GM12891 (cell line): ENCODE measurements around the gene CNIH3.

Source experiments
- POLR2A ChIP-seq: IDR thresholded peaks from 2 replicates; pipeline ENCODE4 v1.6.1; 2011; ENCODE audit warnings: low read depth, low read length, control low read depth
- POLR2AphosphoS5 ChIP-seq: IDR thresholded peaks from 2 replicates; pipeline ENCODE4 v1.6.1; 2011; ENCODE audit warnings: low read depth, low read length, control low read depth

DNA sequence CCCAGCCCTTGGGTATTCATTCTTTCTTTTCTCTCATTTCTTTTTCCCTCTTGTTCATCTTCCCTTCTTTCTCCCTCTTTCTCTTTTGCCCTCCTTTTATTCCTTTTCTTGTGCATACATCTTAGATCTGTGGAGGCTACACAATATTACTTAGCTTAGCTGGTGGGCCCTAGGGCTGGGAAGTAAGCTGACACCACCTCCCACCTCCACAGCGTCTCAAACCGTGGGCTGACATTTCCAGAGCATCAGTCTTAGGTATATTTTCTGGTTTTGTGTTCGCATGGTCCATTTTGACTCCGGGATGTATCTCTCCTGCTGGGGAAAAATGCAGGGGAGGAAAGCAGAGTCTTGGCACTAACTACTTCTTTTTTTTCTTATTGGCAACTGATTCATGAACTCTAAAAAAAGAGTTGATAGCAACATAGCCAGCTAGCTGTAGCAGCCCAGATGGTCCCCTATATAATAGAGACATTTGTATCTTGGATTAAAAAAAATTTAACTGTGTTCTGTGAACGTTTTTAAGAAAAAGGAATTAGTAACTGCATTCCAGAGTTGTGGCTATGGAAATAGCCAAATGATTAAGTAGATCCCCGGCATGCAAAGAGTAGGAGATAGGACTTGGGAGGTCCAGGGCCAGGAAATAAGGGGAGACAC, 15.5 kb downstream of the CNIH3 start:
- TF ChIP-seq POLR2A (no peak), POLR2AphosphoS5 (no peak)
